Epithelial cell of prostate (primary cell): ENCODE results near the gene COL1A1.

Experiments
- DNase-seq: peaks from one replicate; pipeline ENCODE4 v3.0.0-alpha.2; 2011; ENCODE audit warnings: low read depth, low spot score
- H3K27ac ChIP-seq: fragments of 450-650 bp; 2 replicates; pipeline ENCODE4 v1.5.1; 2017; ENCODE audit warnings: mild to moderate bottlenecking

Gene COL1A1

GRCh38 chr17:50203604-50204345 lies 2.3 kb upstream of the COL1A1 start:
- no peak for DNase-seq
- no peak overlapping the region for H3K27ac ChIP-seq

DNA sequence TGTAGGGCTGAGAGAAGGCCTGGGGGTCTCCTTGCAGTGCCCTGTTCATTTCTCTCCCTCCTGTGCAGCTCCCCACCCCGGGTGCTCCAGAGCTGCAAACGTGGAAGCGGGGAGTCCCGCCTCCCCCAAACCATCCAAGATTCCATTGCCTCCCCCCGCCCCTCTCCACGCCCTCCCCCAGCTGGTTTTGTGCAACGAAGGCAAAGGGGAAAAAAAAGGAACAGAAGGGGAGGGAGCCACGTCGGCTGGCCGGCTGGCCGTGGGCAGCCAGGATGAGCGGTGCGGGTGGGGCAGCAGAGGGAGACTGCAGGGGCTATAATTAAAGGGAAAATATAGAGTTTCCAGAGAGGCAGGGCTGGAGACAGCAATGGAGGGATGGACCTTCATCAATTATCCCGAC lies 1.7 kb upstream of the COL1A1 start:
- no peak overlapping the region for H3K27ac ChIP-seq
- DNase-seq: no peak

DNA sequence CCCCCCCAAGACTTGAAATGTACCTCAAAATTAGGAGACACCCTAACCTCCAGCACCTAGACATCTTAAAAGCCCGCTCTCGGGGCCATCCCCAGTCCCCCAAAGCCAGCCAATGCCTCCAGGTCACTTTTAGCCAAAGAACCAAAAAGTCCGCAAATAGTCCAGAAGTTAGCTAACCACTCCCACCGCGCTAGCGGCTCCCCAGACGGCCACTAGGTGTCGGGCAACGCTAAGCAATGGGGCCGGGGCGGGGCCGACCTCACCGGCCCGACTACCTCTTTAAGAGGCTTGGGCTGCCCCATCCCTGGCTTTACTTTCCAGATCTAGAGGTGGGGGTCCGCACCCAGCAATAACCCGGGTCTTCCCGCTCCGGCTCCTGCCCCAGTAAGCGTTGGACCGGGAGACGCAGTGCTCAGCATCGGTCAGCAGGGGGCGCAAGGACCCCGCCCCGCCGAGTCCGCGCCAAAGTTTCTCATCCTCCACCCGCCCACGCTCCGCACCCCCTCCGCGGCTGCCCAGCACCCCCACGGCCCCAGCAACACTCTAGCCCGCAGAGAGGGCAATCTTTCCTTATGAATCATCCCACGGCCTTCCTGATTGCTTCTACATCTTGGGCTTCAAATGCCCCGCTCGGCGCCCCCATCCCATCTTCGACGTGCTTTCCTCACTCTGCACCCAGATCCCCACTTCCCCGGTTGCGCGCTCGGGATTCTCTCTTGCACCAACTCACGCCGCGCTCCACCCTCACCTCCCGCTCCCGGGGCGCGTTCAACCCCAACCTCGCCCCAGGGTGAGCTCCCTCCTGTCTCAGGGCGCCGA lies 765 bp downstream of the COL1A1 start:
- DNase-seq: no peak
- H3K27ac ChIP-seq: peak overlapping the region; percentile 91

- H3K27ac ChIP-seq: peak overlapping the region; percentile 91
- DNase-seq: peak; percentile 78
Measured at GRCh38 chr17:50199803-50200456, 1.5 kb downstream of the COL1A1 start.

GRCh38 chr17:50199211-50199802 lies 2.1 kb downstream of the COL1A1 start:
- no peak for DNase-seq
- H3K27ac ChIP-seq: peak overlapping the region; percentile 91

DNA sequence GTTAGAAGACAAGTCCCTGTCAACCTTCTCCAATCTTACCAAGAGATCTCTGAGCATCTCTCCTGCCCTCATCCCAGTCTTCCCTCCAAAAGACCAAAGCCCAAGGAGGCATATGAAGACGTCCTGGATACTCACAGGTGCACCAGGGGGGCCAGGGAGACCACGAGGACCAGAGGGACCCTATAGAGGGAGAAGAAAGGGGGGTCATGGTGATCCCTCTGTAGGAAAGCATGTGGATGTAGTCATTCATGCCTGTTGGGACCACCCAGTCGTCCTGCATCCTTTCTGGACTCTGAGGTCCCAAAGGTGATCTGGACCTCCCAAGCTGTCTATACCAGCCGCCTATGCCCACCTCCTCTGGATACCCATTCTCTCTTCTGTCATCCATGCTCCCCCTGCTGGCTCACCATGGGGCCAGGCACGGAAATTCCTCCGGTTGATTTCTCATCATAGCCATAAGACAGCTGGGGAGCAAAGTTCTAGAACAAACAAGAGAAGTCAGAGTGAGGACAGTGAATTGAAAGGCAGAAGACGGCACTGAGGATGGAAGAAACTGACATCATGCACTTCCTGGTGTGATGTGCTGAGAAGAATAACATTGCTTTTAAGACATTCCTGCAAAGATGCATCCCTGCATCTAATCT lies 3.3 kb downstream of the COL1A1 start:
- DNase-seq: no peak
- no peak overlapping the region for H3K27ac ChIP-seq

GRCh38 chr17:50196826-50197225 lies 4.6 kb downstream of the COL1A1 start:
- H3K27ac ChIP-seq: no peak overlapping the region
- no peak for DNase-seq

- DNase-seq: no peak
- H3K27ac ChIP-seq: no peak overlapping the region
Measured at GRCh38 chr17:50196036-50196435, 5.4 kb downstream of the COL1A1 start.

DNA sequence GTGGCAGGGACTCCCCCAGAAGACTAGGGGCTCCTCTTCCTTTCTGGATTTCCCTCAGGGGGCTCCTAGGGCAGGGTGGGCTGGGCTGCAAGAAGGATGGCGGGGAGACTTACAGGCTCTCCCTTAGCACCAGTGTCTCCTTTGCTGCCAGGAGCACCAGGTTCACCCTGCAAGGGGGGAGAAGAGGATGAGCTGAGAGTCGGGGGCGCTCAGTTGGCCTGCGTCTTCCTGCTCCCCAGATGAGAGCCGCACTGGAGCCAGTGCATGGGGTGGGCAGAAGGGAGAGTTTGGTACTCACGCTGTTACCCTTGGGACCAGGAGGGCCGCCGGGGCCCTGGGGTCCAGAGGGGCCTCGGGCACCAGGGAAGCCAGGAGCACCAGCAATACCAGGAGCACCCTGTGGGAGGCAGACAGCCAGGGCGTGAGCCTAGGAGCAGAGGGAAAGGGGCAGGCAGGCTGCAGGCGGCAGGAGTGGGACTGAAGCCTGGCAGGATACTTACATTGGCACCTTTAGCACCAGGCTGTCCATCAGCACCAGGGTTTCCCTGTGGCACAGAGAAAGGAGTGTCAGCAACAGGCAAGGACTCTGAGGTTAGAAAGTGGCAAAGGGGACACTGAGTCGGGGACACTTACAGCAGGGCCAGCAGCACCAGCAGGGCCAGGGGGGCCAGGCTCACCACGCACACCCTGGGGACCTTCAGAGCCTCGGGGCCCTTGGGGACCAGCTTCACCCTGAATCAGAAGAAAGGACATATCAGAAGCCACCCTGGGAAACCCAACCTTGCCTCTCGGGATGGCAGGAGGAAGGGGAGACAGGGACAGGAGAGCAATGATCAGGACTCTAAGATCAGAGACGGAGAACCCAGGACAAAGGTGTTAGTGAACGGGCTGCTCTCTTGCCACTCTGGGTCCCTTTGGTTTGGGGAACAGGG lies 6.2 kb downstream of the COL1A1 start:
- no peak overlapping the region for H3K27ac ChIP-seq
- no peak for DNase-seq

DNA sequence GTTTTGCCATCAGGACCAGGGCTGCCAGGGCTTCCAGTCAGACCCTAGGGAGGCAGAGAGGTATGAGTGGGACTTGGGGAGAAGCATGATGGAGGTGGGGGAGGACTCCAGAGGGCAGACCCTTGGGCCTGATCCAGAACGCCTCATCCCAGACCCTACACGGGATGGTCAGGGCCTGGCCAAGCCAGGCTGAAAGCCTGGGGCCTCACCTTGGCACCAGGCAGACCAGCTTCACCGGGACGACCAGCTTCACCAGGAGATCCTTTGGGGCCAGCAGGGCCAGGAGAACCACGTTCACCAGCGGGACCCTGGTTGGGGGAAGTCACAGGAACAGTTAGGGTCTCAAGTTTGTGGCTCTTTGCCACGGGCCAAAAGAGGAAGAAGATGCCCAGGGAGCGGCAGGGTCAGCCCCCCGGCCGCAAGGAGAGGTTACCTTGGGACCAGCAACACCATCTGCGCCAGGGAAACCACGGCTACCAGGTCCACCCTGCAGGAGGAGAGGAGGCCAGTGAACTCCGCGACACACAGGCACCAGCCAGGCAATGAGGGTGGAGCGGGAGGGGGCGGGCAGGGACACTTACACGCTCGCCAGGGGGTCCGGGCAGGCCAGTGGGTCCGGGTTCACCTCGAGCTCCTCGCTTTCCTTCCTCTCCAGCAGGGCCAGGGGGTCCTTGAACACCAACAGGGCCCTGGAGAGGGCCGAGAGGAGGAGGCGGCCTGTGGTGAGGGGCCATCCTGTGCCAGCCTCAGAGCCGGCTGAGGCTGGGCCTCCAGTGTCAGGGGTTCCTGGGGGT lies 7.1 kb downstream of the COL1A1 start:
- no peak for DNase-seq
- no peak overlapping the region for H3K27ac ChIP-seq

- no peak overlapping the region for H3K27ac ChIP-seq
- DNase-seq: no peak
Measured at GRCh38 chr17:50192618-50193291, 8.7 kb downstream of the COL1A1 start.

GRCh38 chr17:50192144-50192617 lies 9.2 kb downstream of the COL1A1 start:
- no peak overlapping the region for H3K27ac ChIP-seq
- no peak for DNase-seq

DNA sequence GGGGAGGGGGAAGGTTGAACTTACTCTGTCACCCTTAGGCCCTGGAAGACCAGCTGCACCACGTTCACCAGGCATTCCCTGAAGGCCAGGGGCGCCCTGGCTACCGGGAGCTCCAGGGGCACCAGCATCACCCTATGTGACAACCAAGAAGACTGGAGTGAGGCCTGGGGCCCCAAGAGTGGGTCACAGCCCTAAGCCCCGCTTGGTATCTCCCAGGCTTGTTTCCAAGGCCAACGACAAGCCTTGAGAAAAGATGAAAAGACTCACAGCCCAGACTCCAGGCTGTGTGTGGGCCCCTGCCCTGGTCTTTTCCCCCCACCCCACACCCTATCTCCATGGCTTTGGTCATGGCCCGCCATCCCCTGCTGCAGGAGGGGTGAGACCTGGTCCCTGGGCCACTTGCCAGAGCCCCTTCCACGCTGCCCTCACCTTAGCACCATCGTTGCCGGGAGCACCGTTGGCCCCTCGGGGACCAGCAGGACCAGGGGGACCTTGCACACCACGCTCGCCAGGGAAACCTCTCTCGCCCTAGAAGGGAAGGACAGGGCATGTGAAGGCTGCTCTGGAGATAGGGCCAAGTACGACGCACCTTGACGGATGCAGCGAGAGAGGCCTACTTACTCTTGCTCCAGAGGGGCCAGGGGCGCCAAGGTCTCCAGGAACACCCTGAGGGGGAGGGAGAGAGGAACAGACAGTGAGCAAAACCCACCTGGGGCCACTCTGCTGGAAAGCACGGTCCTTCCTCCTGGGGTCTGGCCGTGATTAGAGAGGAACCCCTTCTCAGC lies 9.9 kb downstream of the COL1A1 start:
- H3K27ac ChIP-seq: no peak overlapping the region

DNA sequence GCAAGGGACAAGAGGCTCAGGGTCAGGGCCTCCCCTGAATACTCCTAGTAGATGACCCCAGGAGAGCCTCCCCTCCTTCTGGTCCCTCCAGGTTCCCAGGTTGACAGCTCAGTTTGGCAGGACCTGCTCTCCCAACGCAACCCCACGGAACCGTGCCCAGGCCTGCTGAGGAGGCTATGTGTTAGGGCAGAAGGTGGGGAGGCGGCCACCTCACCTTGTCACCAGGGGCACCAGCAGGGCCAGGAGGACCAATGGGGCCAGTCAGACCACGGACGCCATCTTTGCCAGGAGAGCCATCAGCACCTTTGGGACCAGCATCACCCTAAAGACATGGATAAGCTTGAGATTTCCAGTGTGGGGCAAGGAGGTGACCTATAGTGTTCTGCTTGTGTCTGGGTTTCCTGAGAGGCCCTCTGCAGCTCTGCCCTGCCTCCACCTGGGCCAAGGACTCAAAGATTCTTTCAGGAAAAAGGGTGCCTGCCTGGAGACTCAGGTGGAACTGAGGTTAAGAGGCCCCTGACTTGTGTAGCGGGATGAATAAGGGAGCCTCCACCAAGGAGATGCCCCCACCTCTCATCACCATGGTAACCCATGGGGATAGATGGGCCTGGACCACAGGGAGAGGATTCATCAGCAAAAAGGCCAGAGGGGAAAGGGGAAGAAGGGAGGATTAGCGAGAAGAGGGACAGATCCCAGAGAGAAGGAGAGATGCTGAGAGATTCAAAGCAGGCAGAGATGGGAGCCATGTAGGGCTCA lies 10.7 kb downstream of the COL1A1 start:
- H3K27ac ChIP-seq: no peak overlapping the region
- DNase-seq: no peak

More for the DNA sequence above, 9.9 kb downstream of the COL1A1 start:
- no peak for DNase-seq

GRCh38 chr17:50190293-50190602 lies 11.2 kb downstream of the COL1A1 start:
- no peak for DNase-seq
- no peak overlapping the region for H3K27ac ChIP-seq

DNA sequence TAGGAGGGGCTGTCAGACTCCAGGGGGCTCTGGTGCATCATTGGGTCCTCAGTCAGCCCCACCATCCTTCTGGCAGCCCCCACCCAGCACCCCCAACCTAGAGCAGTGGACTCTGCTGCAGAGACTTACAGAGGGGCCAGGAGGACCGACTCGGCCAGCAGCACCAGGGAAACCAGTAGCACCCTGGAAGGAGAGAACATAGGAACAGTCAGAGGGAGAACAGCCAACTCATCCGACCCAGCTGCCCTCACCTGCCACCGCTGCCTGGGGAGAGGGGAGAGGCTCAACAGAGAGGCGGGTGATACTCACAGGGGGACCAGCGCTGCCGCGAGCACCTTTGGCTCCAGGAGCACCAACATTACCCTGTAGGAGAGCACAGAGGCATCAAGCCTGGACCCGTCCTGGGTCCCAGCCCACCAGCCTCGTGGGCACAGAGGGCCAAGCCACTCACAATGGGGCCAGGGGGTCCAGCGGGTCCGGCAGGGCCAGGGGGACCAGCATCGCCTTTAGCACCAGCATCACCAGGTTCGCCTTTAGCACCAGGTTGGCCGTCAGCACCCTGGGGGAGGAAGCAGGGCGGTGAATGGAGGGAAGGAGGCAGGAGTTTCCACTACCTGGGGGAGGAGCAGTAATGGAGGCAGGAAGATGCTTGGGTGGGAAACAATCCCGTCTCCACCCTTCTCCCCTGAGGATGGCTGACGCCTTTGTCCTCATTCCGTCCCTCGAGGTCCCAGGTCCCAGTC lies 11.7 kb downstream of the COL1A1 start:
- no peak overlapping the region for H3K27ac ChIP-seq

More for the DNA sequence above, 11.7 kb downstream of the COL1A1 start:
- DNase-seq: no peak
